NCI-H345 treated with DMSO at 0.1 percent for 48 hours (cell line): ENCODE measurements around the gene RBFOX1.

Source experiments
- DNase-seq: peaks from one replicate; lab custom pipeline; 2025; ENCODE audit not compliant: unreplicated experiment; lab: John Stamatoyannopoulos, UW

Gene RBFOX1

GRCh38 chr16:7332611-7333010 lies at the start of gene RBFOX1:
TSS of gene RBFOX1 (plus strand) at chr16:7332845.
- DNase-seq = no peak

DNA sequence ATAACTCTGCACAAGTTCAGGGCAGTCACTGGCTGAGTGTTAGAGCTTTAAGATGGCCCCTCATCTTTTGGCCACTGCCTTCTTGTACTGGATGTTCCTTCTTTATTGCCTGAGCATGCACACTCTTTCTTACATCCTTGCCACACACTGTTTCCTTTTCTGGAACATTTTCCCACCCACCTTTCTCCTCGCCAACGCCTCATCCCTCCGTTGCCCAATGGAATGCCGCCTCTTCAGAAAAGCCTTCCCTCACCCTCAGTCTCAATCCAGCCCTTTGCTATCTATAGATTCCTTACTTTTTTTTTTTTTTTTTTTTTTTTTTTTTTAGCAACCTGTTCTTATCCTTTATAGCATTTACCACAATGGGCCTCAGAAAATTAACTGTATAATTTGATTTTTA lies 47.9 kb upstream of the RBFOX1 start:
- DNase-seq = no peak

GRCh38 chr16:7285520-7285919 lies 47.1 kb upstream of the RBFOX1 start:
- no peak for DNase-seq

DNA sequence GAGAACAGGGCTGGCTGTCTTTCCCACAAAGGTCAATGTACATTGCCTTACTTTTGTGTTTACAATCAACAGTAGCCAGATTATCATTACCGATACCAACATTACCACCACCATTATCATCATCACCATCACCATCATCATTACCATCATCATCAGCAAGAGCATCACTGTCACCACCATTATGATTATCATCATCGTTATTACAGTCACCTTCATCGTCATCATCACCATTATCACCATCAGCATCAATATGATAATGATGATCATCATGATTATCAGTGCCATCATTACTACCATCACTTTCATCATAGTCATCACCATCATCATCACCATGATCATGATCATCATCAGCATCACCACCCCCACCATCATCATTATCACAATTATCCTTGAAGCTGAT lies 43.3 kb upstream of the RBFOX1 start:
- no peak for DNase-seq

DNA sequence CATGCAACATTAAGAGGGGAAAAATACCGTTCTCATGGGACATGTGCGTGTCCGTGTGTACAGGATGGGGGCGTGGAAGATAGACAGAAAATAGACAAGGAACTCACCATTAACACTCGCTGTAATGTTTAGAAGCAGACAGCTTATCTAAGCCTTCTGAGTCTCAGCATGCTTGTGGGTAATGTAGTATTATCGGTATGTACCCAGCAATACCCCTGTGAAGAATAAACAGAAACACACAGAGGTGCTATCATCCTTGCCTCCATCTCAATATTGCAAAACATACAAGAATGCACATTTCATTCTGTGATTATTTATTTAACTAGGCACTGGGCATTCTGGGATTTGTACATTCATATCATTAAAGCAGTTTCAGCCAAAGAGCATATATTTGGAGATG lies 42.0 kb upstream of the RBFOX1 start:
- no peak for DNase-seq

- no peak for DNase-seq
Observed at GRCh38 chr16:7294020-7294419, 38.6 kb upstream of the RBFOX1 start.

GRCh38 chr16:7303052-7303610 lies 29.5 kb upstream of the RBFOX1 start:
- no peak for DNase-seq

DNA sequence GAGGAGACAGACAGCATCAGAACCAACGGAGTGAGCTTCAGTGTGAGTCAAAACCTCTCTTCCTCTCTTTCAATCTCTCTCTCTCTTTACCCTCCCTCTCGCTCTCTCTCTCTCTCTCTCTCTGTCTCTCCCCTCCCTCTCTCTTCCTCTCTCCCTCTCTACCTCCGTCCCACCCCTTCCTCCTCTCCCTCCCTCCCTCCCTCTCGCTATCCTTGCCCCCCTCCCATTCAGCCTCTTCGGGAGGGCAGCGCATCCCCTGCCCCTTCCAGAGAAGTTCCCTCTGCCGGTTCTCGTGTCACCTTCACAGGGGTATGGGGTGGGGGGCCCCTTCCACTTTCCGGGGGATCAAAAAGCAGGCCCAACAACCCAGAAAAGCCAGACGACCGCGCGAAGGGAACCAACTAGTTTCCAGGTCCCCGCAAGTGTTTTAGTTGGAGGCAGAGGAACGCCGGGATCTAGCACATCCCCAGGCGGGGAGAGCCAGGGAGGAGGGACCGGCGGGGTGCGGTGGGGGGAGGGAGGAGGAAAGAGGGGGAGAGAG lies 28.9 kb upstream of the RBFOX1 start:
- no peak for DNase-seq

GRCh38 chr16:7304279-7304678 lies 28.4 kb upstream of the RBFOX1 start:
- no peak for DNase-seq

- DNase-seq = no peak
Observed at GRCh38 chr16:7304958-7305357, 27.7 kb upstream of the RBFOX1 start.

GRCh38 chr16:7313170-7313569 lies 19.5 kb upstream of the RBFOX1 start:
- no peak for DNase-seq

DNA sequence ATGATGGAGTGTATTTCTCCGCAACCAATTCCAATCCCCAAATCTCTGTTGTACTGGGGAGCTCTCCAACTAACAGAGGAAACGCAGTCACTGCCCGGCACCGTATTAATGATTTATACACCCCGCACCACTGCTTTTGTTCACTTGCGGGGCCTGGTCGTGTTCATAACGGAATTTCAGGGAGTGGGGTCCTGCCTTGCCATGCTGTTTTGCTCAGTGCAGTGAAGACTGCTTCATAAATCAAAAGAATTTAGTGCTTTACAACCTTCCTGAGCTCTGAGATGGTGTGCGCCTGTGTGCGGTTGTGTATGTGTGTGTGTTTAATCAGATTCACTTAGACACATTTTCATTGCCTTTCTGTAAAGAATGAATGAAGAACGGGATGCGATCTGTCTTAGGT lies 18.5 kb upstream of the RBFOX1 start:
- DNase-seq = no peak

DNA sequence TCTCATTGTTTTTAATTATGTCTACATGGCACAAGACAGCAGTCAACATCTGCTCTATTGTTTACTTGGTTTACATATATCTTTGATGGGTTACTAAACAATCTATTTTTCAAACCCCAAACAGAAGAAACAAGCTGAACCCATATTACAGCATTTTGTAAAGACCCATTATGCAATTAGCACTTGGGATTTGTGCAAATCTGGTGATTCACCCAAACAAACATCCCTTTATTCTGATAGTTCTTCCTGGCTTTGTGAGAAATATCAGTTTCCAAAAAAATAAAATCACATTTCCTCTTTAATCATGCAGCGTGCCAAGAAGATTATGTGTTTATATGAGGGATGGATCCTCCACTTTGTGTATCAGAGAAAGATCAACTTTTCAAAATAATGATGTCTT lies 16.8 kb upstream of the RBFOX1 start:
- DNase-seq = no peak

GRCh38 chr16:7316281-7316888 lies 16.3 kb upstream of the RBFOX1 start:
- DNase-seq = no peak

- DNase-seq = no peak
Observed at GRCh38 chr16:7317982-7318381, 14.7 kb upstream of the RBFOX1 start.

GRCh38 chr16:7318686-7319085 lies 14.0 kb upstream of the RBFOX1 start:
- no peak for DNase-seq

- no peak for DNase-seq
Observed at GRCh38 chr16:7319514-7319913, 13.1 kb upstream of the RBFOX1 start.

- DNase-seq = no peak
Observed at GRCh38 chr16:7321661-7322060, 11.0 kb upstream of the RBFOX1 start.

DNA sequence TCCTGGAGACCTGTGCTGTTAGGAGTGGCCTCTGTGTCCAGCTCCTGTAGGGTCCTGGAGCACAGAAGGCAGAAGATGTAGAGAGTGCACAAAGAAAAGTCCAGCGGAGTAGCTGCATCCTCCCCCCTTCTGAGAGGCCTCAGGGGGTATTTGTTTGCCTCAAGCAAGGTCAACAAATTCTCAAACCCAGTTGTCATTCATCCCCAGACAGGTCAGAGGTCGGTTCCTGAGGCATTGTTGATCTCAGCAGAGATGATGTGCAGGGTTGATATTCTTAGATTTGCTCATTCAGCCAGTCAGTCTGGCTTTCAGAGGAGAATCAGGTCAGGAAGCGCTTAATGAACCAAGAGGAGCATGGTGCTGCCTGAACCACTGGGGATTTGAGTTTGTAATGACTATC lies 8.3 kb upstream of the RBFOX1 start:
- DNase-seq = no peak

GRCh38 chr16:7325834-7326233 lies 6.8 kb upstream of the RBFOX1 start:
- no peak for DNase-seq

GRCh38 chr16:7330709-7331108 lies 1.9 kb upstream of the RBFOX1 start:
- no peak for DNase-seq

GRCh38 chr16:7331997-7332396 lies 648 bp upstream of the RBFOX1 start:
- DNase-seq = no peak

DNA sequence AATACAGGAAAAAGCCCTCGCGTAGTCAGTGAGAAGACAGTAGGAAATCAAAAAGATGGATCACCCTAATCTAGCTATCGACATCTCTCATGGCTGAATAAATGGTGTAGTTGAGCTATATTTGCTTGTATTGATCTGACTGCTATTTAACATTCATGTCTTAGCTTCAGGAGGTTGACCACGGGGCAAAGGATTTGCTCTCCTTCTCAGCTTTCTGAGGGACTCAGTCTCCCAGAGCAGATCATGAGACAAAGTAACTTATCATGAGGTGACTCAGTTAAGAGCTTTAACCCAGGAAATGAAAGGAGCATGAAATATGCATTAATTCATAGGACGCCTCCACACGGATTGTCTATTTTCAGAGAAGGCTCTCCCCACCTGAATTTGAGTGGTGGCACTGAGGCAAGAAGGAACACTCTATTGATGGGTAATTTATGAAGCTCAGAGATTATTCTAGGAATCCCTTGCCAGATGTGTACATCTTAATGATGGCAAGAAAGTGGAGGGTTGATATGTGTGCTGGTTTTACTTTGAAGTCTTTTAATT lies 608 bp downstream of the RBFOX1 start:
- DNase-seq = no peak
